Muscle of leg (tissue), 16 donors: Measurements from ENCODE around the gene NKIRAS1. TPM values are rescaled to one million over a fixed set of nuclear protein-coding genes. Genes with fewer than 3 reads are reported as not detected.

ENCODE experiments used
- DNase-seq: peaks from one replicate; pipeline ENCODE4 v3.0.0; 2013
- H3K27ac ChIP-seq: one replicate; pipeline ENCODE4 v1.5.1; 2013; ENCODE audit warnings: mild to moderate bottlenecking, low read length, control low read depth
- H3K27me3 ChIP-seq: one replicate; pipeline ENCODE4 v1.6.1; 2013; ENCODE audit warnings: low read length; ENCODE audit not compliant: control insufficient read depth, insufficient read depth
- H3K36me3 ChIP-seq: one replicate; pipeline ENCODE4 v1.6.1; 2013; ENCODE audit warnings: low read length; ENCODE audit not compliant: control insufficient read depth, insufficient read depth
- H3K4me1 ChIP-seq: one replicate; pipeline ENCODE4 v1.6.1; 2013; ENCODE audit warnings: low read length; ENCODE audit not compliant: control insufficient read depth, insufficient read depth
- H3K4me3 ChIP-seq: one replicate; pipeline ENCODE4 v1.5.1; 2013; ENCODE audit warnings: low read length, control low read depth
- H3K9me3 ChIP-seq: replicated peaks from 2 replicates; pipeline ENCODE4 v1.6.1; 2013; ENCODE audit warnings: low read depth, low read length; ENCODE audit not compliant: control insufficient read depth
- WGBS: methylation state at CpG from one replicate; pipeline ENCODE4 v1.1.5; 2013; ENCODE audit warnings: missing lambda C conversion rate; ENCODE audit not compliant: insufficient coverage; 5-methylcytosine and 5-hydroxymethylcytosine counted together
- long read RNA-seq, 11 donors: transcript quantifications; one replicate each; lab custom pipeline, GENCODE V29; 2026
- polyA plus RNA-seq, 8 donors: library from polyadenylated mRNA; unstranded; fragments of 120-200 nt; gene quantifications; one replicate each; pipeline versions ENCODE4 v1.2.1 to v1.2.3, GENCODE V29; 2013; ENCODE audit warnings: inconsistent platforms in 1 of 8, low replicate concordance in 1 of 8; ENCODE audit not compliant: insufficient read length in 8 of 8, insufficient read depth in 1 of 8
- total RNA-seq: library from RNA; stranded (reverse); fragments of 120-200 nt; gene quantifications from one replicate; pipeline ENCODE4 v1.2.4, GENCODE V29; 2013

The NKIRAS1 gene
- total RNA-seq (11.7 TPM), polyA plus RNA-seq (10 to 100 TPM; 10.7 to 14.5 (median 13.2) TPM)
- long read RNA-seq, donor 1, partial matches to known transcripts, result 332 of 1,127 reads
- long read RNA-seq, donor 1, other reads (novel, unspliced or antisense), result 793 of 1,127 reads
- long read RNA-seq, donor 2, partial matches to known transcripts, result 12 of 12 reads
- long read RNA-seq, donor 2, other reads (novel, unspliced or antisense), result 0 of 12 reads
- long read RNA-seq, donor 3, transcript NKIRAS1-206 (5 exons, 2,014 nt), result major isoform, 5 of 2,591 reads
- long read RNA-seq, donor 3, partial matches to known transcripts, result 1,006 of 2,591 reads
- long read RNA-seq, donor 3, other reads (novel, unspliced or antisense), result 1,578 of 2,591 reads
- long read RNA-seq, donor 4, partial matches to known transcripts, result 367 of 1,194 reads
- long read RNA-seq, donor 4, other reads (novel, unspliced or antisense), result 825 of 1,194 reads
- long read RNA-seq, donor 5, partial matches to known transcripts, result 1,430 of 5,194 reads
- long read RNA-seq, donor 5, other reads (novel, unspliced or antisense), result 3,761 of 5,194 reads
- long read RNA-seq, donor 6, transcript NKIRAS1-206 (5 exons, 2,014 nt), result major isoform, 5 of 6,080 reads
- long read RNA-seq, donor 6, partial matches to known transcripts, result 5,299 of 6,080 reads
- long read RNA-seq, donor 6, other reads (novel, unspliced or antisense), result 776 of 6,080 reads
- long read RNA-seq, donor 7, partial matches to known transcripts, result 754 of 2,537 reads
- long read RNA-seq, donor 7, other reads (novel, unspliced or antisense), result 1,778 of 2,537 reads
- long read RNA-seq, donor 8, transcript NKIRAS1-206 (5 exons, 2,014 nt), result major isoform, 6 of 2,755 reads
- long read RNA-seq, donor 8, partial matches to known transcripts, result 1,005 of 2,755 reads
- long read RNA-seq, donor 8, other reads (novel, unspliced or antisense), result 1,743 of 2,755 reads
- long read RNA-seq, donor 9, partial matches to known transcripts, result 998 of 2,155 reads
- long read RNA-seq, donor 9, other reads (novel, unspliced or antisense), result 1,153 of 2,155 reads
- long read RNA-seq, donor 10, partial matches to known transcripts, result 1,983 of 3,957 reads
- long read RNA-seq, donor 10, other reads (novel, unspliced or antisense), result 1,972 of 3,957 reads
- long read RNA-seq, donor 11, partial matches to known transcripts, result 611 of 2,057 reads
- long read RNA-seq, donor 11, other reads (novel, unspliced or antisense), result 1,442 of 2,057 reads

DNA sequence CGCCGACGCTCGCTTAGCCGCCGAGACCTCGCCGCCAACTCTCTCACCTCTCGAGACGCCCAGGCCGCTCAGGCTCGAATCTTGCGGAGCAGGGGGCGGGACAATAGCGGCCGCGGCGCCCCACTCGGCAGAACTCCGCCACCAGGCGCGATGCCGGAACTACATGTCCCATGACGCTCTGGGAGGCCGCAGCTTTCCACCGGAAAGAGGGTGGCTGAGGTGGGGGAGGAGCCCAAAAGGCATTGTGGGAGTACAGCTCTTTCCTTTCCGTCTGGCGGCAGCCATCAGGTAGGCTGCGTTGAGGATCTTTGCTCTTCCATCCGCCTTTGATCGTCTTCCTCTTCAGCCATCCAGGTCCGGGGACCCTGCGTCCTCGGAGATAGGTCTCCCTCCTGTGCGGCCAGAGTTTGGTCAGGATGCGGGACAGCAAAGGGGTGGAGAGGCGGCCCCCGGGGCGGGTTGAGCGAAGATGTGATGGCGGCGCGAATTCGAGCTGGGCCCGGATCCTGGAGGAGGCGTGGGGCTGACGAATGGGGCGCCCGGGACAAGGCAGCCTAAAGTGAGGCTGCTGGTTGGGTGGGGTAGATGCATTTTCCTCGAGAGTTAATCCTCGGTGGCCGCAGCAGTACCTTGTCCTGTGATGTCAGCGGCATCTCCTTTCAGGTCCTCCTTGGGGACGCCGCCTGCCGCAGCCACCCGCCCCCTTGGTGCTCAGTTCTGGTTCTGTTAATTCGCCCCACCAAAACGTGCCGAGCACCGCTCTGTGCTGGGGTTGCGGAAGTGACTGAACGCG, at the start of gene NKIRAS1, which contains the start of gene RPL15:
NKIRAS1 (minus strand) TSS at position 105 of the 793 bp plus-strand sequence. CDS start 6,086 bp downstream, outside the sequence.
RPL15 (plus strand) TSS at position 247 of the 793 bp plus-strand sequence. CDS start 728 bp downstream, outside the sequence.
- Histone ChIP-seq H3K9me3 (no peaks in the 10 kb centered on the region), H3K27me3 (no peaks in the 10 kb centered on the region), H3K4me3 (peak within 1 kb of the TSS; percentile 89), H3K27ac (peak within 1 kb of the TSS; percentile 91), H3K4me1 (peaks cover 4% of the 10 kb centered on the region), H3K36me3 (peaks cover 25% of the 10 kb centered on the region)
- DNase-seq, result peak; percentile 99
- WGBS, result 1% methylated on average over 51 of the region's 64 CpGs

DNA sequence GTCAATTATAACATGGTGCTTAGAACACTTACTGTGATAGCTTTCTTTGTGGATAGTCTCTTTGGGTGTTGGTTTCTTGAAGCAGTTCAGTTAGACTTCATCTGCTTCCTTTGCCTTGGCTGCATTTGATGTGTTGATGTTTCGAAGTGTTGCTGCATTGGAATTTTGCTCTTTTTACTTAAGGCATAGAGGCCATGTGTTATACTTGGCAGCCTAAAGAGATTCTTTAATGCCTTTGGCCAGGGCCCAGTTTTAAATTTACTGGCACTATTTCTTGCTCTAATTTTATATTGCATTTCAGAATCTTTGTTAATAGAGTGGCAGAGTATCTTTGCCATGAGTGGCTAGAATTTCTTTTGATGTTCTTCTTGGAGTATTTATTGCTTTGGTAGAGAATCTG, 49.5 kb upstream of the NKIRAS1 start:
- Histone ChIP-seq H3K4me3 (no peak overlapping the region), H3K4me1 (no peaks in the 10 kb centered on the region), H3K9me3 (no peaks in the 10 kb centered on the region), H3K36me3 (peaks cover 16% of the 10 kb centered on the region), H3K27ac (no peak overlapping the region), H3K27me3 (no peaks in the 10 kb centered on the region)
- peak; percentile 59 for DNase-seq
- no CpG with 5 or more reads among the region's 1 CpG for WGBS

DNA sequence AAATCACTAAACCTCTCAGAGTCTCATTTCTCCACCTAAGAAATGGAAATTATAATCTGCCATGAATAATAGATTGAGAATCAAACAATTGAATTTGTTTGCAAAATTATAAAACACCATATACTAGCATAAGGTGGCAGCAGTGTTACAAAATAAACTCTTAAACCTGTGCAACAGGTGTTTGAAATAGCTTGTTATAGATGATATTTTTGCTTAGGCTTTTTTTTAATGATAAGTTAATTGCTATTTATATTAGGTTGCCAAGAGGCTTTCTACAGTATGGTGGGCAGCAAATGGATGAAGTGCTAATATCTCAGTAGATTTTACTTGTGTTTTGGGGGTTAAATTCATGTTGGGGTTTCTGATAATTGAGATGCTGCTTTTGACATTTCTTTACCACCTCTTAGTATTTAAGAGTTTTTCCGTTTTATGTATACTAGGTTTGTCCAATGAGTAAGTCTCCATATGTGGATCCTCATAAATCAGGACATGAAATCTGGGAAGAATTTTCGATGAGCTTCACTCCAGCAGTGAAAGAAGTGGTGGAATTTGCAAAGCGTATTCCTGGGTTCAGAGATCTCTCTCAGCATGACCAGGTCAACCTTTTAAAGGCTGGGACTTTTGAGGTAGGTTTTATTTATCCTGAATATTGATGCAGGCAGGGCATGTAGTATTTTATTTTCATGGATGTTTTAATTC, 47.9 kb upstream of the NKIRAS1 start:
- Histone ChIP-seq H3K4me1 (no peaks in the 10 kb centered on the region), H3K27ac (no peak overlapping the region), H3K4me3 (no peak overlapping the region), H3K36me3 (peaks cover 16% of the 10 kb centered on the region), H3K27me3 (no peaks in the 10 kb centered on the region), H3K9me3 (no peaks in the 10 kb centered on the region)
- WGBS, result 100% methylated on average over 1 of the region's 3 CpGs
- peak; percentile 34 for DNase-seq

DNA sequence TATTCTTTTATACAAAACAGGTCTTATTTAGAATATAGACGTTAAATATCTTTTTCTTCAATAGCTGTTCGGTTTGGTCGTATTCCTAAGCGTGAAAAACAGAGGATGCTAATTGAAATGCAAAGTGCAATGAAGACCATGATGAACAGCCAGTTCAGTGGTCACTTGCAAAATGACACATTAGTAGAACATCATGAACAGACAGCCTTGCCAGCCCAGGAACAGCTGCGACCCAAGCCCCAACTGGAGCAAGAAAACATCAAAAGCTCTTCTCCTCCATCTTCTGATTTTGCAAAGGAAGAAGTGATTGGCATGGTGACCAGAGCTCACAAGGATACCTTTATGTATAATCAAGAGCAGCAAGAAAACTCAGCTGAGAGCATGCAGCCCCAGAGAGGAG, 45.1 kb upstream of the NKIRAS1 start:
- no CpG with 5 or more reads among the region's 5 CpGs for WGBS
- DNase-seq, result no peak
- no peaks in the 10 kb centered on the region for H3K27me3 ChIP-seq
- no peak overlapping the region for H3K27ac ChIP-seq
- peaks cover 8% of the 10 kb centered on the region for H3K36me3 ChIP-seq
- H3K9me3 ChIP-seq, result no peaks in the 10 kb centered on the region
- H3K4me3 ChIP-seq, result no peak overlapping the region
- H3K4me1 ChIP-seq, result no peaks in the 10 kb centered on the region

DNA sequence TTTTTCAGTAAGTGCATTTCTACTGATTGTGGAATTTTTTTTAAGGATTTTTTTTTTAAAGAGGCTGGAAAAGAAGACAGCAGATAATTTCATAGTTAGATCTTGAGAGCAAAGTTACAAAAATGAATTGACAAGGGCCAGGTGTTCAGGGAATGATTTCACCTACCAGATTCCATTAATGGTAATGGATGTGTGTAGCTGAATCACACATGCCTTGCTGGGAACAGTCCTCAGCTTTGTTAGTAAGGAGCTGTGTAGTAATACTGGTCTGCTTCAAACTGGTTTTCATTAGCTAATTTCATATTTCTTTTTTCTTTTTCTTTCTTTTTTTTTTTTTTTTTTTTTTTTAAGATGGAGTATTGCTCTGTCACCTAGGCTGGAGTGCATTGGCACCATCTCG, 44.3 kb upstream of the NKIRAS1 start:
- Histone ChIP-seq H3K9me3 (no peaks in the 10 kb centered on the region), H3K4me1 (no peaks in the 10 kb centered on the region), H3K36me3 (peaks cover 10% of the 10 kb centered on the region), H3K27me3 (no peaks in the 10 kb centered on the region), H3K4me3 (no peak overlapping the region), H3K27ac (no peak overlapping the region)
- 100% methylated on average over 1 of the region's 1 CpG for WGBS
- DNase-seq, result no peak

DNA sequence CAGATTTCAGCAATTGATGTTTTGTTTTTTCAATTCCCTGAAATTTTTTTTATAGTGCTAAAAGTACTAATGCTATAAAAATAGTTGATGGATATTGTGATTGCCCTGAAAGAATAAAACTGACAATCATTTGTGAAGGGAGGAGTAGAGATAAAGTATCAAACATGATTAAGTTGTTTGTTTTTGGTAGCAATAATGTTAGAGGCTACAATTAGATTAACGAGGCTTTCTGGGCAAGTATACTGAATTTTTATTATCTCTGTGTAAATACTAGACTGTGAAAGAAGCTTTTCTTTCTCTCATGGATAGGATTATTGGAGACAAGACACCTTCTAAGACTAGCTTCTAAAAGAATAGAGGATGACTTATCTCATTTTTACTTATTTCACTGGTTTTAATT, 43.9 kb upstream of the NKIRAS1 start:
- no peak overlapping the region for H3K27ac ChIP-seq
- H3K27me3 ChIP-seq, result no peaks in the 10 kb centered on the region
- H3K4me3 ChIP-seq, result no peak overlapping the region
- H3K9me3 ChIP-seq, result no peaks in the 10 kb centered on the region
- DNase-seq, result no peak
- no peaks in the 10 kb centered on the region for H3K4me1 ChIP-seq
- WGBS, result no CpG with 5 or more reads among the region's 1 CpG
- peaks cover 7% of the 10 kb centered on the region for H3K36me3 ChIP-seq

DNA sequence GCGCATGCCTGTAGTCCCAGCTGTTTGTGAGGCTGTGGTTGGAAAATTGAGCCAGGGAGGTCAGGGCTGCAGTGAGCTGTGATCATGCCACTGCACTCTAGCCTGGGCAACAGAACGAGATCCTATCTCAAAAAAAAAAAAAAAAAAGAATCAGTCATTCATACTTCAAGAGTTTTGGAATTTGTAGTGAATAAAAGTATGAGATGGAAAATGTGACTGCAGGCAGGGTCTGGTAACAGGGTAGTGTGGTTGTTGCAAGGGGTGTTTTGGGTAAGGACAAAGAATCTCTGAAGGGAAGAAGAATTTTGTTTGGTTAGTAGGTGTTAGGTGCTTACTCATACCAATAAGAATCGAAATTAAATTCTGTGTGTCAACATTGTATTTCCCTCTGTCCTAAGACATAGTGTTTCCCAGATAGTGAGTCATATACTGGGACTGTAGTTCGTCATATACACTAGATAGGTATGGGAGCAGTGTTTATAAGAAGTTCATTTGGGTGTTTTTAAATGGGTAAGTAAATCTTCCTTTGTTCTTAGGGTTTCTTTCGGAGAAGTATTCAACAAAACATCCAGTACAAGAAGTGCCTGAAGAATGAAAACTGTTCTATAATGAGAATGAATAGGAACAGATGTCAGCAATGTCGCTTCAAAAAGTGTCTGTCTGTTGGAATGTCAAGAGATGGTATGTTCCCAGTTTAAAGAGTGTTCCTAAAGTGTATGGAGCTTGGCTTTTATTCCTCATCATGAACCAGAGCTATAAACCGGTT, 42.5 kb upstream of the NKIRAS1 start:
- no peak overlapping the region for H3K27ac ChIP-seq
- peaks cover 9% of the 10 kb centered on the region for H3K36me3 ChIP-seq
- no peaks in the 10 kb centered on the region for H3K9me3 ChIP-seq
- DNase-seq, result no peak
- no peaks in the 10 kb centered on the region for H3K4me1 ChIP-seq
- 86% methylated on average over 1 of the region's 7 CpGs for WGBS
- no peak overlapping the region for H3K4me3 ChIP-seq
- H3K27me3 ChIP-seq, result no peaks in the 10 kb centered on the region

DNA sequence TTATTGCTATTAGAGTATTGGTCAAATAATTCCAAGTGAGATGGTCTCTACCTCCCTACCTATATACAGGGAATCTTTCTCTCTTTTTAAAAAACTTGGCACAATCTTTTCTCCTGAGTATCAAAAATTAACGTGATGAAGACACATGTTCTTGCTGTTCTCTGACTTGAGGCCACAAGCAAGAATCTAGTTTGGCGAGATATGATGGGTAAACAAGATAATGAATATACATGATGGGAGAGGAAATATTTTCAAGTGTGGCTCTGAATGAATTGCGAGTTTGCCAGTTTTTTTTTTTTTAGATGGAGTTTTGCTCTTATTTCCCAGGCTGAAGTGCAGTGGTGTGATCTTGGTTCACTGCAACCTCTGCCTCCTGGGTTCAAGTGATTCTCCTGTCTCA, 39.9 kb upstream of the NKIRAS1 start:
- H3K4me1 ChIP-seq, result no peaks in the 10 kb centered on the region
- H3K36me3 ChIP-seq, result peaks cover 9% of the 10 kb centered on the region
- DNase-seq, result no peak
- H3K4me3 ChIP-seq, result no peak overlapping the region
- WGBS, result no CpG with 5 or more reads among the region's 3 CpGs
- H3K9me3 ChIP-seq, result no peaks in the 10 kb centered on the region
- H3K27ac ChIP-seq, result no peak overlapping the region
- no peaks in the 10 kb centered on the region for H3K27me3 ChIP-seq
